Astrocyte of the hippocampus (primary cell): ENCODE results near the gene PLCL2.
"Not testable (repeated sequence)": the region's sequence is repeated elsewhere in the genome, so short reads cannot be mapped to it uniquely, and the experiment has no call there.

Experiments used
- DNase-seq: peaks from one replicate; pipeline ENCODE4 v3.0.0; 2011; ENCODE audit warnings: low read depth, low spot score

Gene PLCL2

DNA sequence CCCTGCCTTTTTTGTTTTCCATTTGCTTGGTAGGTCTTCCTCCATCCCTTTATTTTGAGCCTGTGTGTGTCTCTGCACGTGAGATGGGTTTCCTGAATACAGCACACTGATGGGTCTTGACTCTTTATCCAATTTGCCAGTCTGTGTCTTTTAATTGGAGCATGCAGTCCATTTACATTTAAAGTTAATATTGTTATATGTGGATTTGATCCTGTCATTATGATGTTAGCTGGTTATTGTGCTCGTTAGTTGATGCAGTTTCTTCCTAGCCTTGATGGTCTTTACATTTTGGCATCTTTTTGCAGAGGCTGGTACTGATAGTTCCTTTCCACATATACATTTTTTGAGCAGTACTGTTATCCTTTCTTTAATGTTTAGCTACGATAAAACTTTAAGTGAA is 73.1 kb downstream of the PLCL2 start:
- DNase-seq: not testable (repeated sequence)

GRCh38 chr3:16960125-16960524 is 75.4 kb downstream of the PLCL2 start:
- no peak for DNase-seq

- no peak for DNase-seq
These were observed 77.0 kb downstream of the PLCL2 start for GRCh38 chr3:16961621-16962205.

GRCh38 chr3:16975083-16975482 is 90.3 kb downstream of the PLCL2 start:
- no peak for DNase-seq

DNA sequence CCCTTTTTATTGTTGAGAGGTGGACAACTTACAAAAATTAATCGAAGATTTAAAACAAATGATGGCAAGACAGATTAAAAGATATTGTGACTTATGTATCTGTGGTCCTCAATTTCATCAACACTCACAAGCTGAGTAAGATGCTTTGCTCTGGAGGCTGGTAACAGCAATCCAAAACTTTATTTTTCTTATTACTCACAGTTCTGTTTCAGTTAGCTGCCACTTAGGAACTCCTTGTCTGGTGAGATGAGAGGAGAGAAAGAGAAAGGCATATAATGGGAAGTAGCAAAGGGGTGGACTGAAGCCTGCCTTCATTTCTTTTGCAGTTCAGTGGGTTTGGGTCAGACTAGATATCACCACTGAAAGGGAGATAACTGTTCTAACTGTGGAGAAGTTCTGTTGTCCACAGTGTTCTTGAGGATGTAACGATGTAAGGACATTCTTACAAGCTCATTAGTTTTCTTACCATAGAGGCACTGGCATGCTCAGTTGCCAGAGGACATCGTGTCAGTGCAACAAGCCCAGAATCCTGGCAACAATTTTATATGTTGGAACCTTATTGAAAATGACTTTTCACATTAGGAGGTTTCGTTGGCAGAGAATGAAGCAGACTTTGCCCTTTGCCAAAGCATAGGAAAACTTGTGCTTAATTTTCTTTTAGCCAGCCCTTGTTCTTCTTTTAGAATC is 93.6 kb downstream of the PLCL2 start:
- peak; percentile 51 for DNase-seq

DNA sequence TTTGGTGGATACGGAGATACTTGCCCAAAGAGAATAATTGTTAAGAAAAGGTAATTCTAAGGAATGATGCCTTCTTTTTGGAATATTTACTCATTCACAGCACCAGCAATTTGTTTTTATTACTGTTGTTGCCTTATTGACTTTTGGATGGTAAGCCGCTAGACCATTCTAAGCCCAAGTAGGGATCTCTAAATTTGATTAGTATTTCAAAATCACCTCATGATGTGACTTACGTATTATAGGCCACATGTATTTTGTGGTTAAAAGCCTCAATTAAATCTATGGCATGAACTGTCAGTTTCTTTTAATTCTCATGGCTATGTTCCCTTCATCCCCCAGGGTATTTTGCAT is 94.1 kb downstream of the PLCL2 start:
- DNase-seq: no peak

GRCh38 chr3:16979769-16980515 is 95.2 kb downstream of the PLCL2 start:
- not testable (repeated sequence) for DNase-seq

DNA sequence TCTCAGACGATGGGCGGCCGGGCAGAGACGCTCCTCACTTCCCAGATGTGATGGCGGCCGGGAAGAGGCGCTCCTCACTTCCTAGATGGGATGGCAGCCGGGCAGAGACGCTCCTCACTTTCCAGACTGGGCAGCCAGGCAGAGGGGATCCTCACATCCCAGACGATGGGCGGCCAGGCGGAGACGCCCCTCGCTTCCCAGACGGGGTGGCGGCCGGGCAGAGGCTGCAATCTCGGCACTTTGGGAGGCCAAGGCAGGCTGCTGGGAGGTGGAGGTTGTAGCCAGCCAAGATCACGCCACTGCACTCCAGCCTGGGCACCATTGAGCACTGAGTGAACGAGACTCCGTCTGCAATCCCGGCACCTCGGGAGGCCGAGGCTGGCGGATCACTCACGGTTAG is 95.8 kb downstream of the PLCL2 start:
- not testable (repeated sequence) for DNase-seq

DNA sequence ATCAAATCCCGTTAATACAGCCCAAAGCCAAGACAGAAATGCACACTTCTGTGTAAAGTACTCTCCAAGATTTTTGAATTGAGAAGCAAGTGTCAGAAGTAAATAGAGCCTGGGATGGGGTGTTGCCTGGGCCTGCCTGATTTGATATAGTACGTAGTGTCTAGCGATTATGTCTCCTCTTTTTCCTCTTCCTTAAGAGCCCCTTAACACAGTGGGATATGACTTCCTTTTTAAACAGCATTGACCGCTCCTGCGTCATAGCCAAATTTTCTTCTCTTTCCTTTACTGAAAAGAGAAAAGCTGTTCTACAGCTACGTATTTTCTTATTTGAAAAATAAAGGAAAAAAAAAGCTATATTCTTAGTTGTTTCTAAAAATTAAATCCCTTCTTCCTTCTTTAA is 97.7 kb downstream of the PLCL2 start:
- no peak for DNase-seq

DNA sequence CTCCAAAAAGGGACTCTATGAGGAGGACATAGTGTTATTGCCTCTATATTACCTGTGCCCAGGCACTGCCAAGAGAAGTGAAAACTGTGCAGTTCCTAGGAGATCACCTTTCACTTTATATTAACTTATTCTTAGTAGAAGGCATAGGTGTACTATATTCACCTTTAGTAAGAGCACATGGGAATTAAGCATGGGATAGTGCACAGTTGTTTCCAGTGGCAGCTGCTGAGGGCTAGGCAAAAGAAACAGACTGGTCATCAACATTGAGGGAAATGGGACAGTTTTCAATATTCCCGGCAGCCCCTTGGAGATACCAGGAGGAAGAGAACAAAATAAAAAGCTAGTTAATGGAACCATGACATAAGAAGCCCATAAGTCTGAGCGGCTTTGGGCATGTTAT is 100.9 kb downstream of the PLCL2 start:
- no peak for DNase-seq

GRCh38 chr3:16987141-16987540 is 102.4 kb downstream of the PLCL2 start:
- no peak for DNase-seq

DNA sequence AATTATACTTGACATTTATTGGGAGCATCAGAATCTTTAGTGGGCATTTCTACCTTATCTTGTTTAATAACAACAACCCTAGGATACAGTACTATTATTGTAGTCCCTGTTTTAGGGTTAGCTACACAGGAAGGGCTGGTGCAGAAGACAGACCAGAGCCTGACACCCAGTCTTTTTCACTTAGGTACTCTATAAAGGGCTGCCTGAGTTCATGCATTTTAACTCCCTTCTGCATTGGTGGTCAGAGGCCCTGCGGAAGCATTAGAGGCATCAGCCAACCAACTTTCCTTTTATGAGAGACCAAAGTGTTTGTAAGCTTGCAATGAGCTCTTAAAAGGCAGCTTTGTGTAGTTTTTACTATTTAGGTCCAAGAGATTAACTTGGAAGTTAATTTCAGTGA is 105.4 kb downstream of the PLCL2 start:
- no peak for DNase-seq

DNA sequence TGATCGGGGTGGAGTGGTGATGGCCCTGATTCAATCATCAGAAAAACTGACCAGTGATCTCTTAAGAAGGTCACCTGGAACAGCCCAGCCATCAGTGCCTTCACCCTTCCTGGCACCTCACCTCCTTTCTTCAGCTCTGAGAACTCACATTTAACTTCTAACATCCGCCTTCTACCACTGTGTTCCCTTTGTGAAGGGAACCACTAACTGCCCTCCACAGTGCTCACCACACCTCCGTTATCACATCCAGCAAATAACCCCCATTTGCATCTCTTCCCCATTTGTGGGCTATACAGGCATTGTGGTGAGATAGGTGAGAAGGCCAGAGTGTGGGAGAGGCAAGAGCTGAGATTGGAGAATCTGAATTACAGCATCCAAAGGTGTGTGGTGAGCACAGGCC is 107.4 kb downstream of the PLCL2 start:
- DNase-seq: no peak

- no peak for DNase-seq
These were observed 108.5 kb downstream of the PLCL2 start for GRCh38 chr3:16993227-16993626.

DNA sequence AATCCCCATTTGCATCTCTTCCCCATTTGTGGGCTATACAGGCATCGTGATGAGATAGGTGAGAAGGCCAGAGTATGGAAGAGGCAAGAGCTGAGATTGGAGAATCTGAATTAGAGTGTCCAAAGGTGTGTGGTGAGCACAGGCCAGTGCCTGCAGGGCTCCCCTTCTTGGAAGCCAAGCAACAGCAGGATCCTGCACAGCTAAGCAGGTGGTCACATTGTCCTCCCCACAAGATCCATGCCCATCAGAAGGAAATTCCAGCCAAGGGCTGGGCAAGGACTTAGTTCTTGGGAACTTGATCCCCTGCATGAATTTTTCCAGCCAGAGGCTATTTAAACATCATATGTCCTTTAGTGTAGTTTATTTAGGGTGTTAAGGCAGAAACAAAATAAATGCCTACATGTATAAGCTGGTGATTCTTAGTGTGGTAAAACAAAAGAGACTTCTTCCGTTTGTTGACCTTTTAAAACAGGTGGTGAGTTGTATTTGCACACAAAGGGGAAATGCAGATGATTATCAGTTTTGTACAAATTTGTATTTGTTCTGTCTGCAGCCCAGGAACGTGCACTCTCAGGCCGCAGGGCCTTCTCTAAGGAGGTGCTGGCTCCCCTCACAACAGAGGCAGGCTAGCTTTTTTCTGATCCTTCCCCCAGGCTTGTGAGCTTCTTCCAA is 110.2 kb downstream of the PLCL2 start:
- DNase-seq: no peak

DNA sequence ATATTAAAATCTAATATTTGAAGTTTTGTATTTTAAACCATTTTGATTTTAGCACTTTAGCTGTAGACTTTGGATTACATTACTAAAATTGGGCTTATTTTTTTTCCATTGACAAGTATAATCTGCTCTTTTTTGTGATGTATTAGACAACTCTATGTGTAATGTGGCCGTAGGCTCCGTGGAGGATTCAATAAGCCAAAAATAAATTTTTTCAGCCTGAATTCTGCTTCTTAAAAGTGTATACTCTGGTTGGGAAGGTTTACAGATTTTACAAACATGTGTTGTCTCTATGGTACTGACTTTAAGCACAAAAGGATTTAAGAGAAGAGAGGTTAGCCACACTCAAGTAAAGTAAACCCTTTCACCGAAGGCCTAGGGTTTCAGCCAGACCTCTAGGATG is 110.8 kb downstream of the PLCL2 start:
- no peak for DNase-seq

DNA sequence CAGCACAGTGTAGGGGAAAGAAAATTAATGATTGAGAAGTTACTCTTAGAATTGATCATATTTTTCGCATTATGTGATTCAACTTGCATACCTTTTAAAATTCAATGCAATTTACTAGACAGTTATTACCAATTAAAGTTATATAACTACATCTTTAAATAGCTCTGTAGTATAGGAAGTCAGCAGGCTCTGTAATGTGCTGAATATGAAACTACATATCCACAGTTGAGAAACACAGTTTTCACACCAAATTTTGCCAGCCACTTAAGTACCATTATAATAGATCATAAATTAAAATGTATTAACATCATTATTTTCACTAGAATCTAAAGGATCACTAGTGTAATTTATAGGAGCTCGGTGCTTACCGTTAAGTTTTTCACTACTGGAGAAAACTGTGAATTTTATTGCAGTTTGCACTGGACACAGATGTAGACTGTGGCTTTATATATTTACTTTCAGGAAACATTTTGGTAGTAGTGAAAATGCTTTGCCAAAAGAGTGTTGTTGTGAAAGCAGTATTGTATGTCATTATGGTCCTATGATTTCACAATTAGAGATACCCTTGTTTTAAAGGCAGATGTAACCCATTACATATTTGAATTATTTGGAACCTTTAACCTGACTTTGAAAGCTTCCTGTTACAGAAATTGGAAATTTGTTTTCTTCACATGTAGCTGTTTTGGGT is 113.6 kb downstream of the PLCL2 start:
- DNase-seq: no peak

GRCh38 chr3:16999161-16999560 is 114.4 kb downstream of the PLCL2 start:
- no peak for DNase-seq

- DNase-seq: no peak
These were observed 115.1 kb downstream of the PLCL2 start for GRCh38 chr3:16999871-17000270.

DNA sequence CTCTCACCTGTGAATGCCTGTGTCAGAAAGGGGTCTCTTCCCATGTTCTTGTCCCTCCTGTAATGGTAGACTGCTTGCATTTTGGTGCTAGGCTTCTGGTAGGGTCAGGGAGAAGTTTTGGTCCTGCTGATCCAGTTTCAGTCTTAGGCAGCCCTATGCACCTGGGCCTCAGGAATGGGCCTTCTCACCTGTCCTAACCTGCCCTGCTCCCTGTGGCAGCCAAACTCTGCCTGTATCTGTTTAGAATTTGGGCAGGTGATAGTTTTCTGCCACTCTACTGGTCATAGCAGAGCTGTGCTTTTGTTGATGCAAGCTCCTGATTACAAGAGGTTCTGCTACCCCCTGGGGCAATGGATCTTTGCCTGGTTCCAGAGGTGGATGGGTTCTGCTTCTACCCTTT is 118.7 kb downstream of the PLCL2 start:
- no peak for DNase-seq

GRCh38 chr3:17006132-17006852 is 121.5 kb downstream of the PLCL2 start:
- DNase-seq: peak; percentile 5
